PFSK-1 (cell line): Measurements from ENCODE around the gene CD101.

Experiments used
- FOXP2 ChIP-seq: optimal IDR thresholded peaks from 2 replicates; pipeline ENCODE3; 2011; ENCODE audit warnings: borderline replicate concordance, control low read depth, inconsistent platforms; ENCODE audit not compliant: insufficient read depth; ENCODE audit errors: extremely low read length, extremely low read depth
- POLR2AphosphoS5 ChIP-seq: IDR thresholded peaks from 2 replicates; pipeline ENCODE4 v1.6.1; 2012; ENCODE audit warnings: low read depth, mild to moderate bottlenecking, control low read depth, low read length, moderate library complexity
- REST ChIP-seq, 2 experiments: IDR thresholded peaks; 2 replicates each; pipeline versions ENCODE4 v1.6.1 to v1.8.0; 2011 to 2012; ENCODE audit warnings: low read depth in 2 of 2, low read length in 2 of 2, control low read depth in 1 of 2, inconsistent platforms in 1 of 2, mild to moderate bottlenecking in 1 of 2, moderate library complexity in 1 of 2; ENCODE audit not compliant: insufficient read depth in 1 of 2
- SIN3A ChIP-seq: IDR thresholded peaks from 2 replicates; pipeline ENCODE4 v1.6.1; 2012; ENCODE audit warnings: mild to moderate bottlenecking, low read length, moderate library complexity, borderline replicate concordance; ENCODE audit not compliant: insufficient read depth
- TAF1 ChIP-seq: IDR thresholded peaks from 2 replicates; pipeline ENCODE4 v1.6.1; 2012; ENCODE audit warnings: low read length, control low read depth, borderline replicate concordance; ENCODE audit not compliant: insufficient read depth

CD101 gene

GRCh38 chr1:117068580-117068979 is 67.0 kb downstream of the CD101 start:
- TF ChIP-seq POLR2AphosphoS5 = no peak
- TF ChIP-seq REST (IDR thresholded peaks at IDR 0.05; ENCODE audit: insufficient read depth in 1 of 2, low read depth in 2 of 2, low read length in 2 of 2) = no peak
- TF ChIP-seq SIN3A = no peak
- no peak for TF ChIP-seq FOXP2
- no peak for TF ChIP-seq TAF1

GRCh38 chr1:117069220-117069844 is 67.8 kb downstream of the CD101 start:
- TF ChIP-seq FOXP2 (no peak), POLR2AphosphoS5 (no peak), TAF1 (no peak), SIN3A (no peak), REST (IDR thresholded peaks at IDR 0.05; ENCODE audit: insufficient read depth in 1 of 2, low read depth in 2 of 2, low read length in 2 of 2) (no peak)

- TF ChIP-seq POLR2AphosphoS5 = no peak
Observed at GRCh38 chr1:117070124-117070523, 68.6 kb downstream of the CD101 start.

GRCh38 chr1:117076648-117077047 is 75.1 kb downstream of the CD101 start:
- TF ChIP-seq REST (IDR thresholded peaks at IDR 0.05; ENCODE audit: insufficient read depth in 1 of 2, low read depth in 2 of 2, low read length in 2 of 2) (no peak), TAF1 (no peak)

GRCh38 chr1:117077267-117077666 is 75.7 kb downstream of the CD101 start:
- TF ChIP-seq TAF1 (no peak), SIN3A (no peak)

- no peak for TF ChIP-seq FOXP2
- no peak for TF ChIP-seq POLR2AphosphoS5
- TF ChIP-seq SIN3A = no peak
Observed at GRCh38 chr1:117079737-117080136, 78.2 kb downstream of the CD101 start.

GRCh38 chr1:117084231-117084630 is 82.7 kb downstream of the CD101 start:
- TF ChIP-seq POLR2AphosphoS5 = no peak
- TF ChIP-seq SIN3A = no peak
- TF ChIP-seq TAF1 = no peak
- TF ChIP-seq FOXP2 = no peak
- TF ChIP-seq REST (IDR thresholded peaks at IDR 0.05; ENCODE audit: insufficient read depth in 1 of 2, low read depth in 2 of 2, low read length in 2 of 2) = no peak
